Brain microvascular endothelial cell (primary cell): Measurements from ENCODE around the gene GNAL.

Experiments used
- DNase-seq: peaks from one replicate; pipeline ENCODE4 v3.0.0-alpha.2; 2020
- H3K27ac ChIP-seq: fragments of 250-450 bp; sonication (Bioruptor Pico); 2 replicates; pipeline ENCODE4 v1.5.1; 2020; ENCODE audit warnings: mild to moderate bottlenecking, moderate library complexity
- H3K27me3 ChIP-seq: fragments of 250-450 bp; sonication (Bioruptor Pico); replicated peaks from 2 replicates; pipeline ENCODE4 v1.5.1; 2020; ENCODE audit warnings: mild to moderate bottlenecking
- H3K36me3 ChIP-seq: fragments of 250-450 bp; sonication (Bioruptor Pico); replicated peaks from 2 replicates; pipeline ENCODE4 v1.5.1; 2020; ENCODE audit warnings: mild to moderate bottlenecking
- H3K4me3 ChIP-seq: 2 replicates; pipeline ENCODE4 v1.5.1; 2011; ENCODE audit warnings: low read depth, mild to moderate bottlenecking, control low read depth, low read length, moderate library complexity
- in situ Hi-C: cut with HindIII; loops from 2 replicates; pipeline ENCODE4 v1.10.0; 2017; ENCODE audit warnings: low sequenced_read_pairs, low pct_ligation_motif_present
- TF ChIP-seq, protein P1 (sequence below): IDR thresholded peaks from 2 replicates; pipeline ENCODE4 v1.5.1; 2011; ENCODE audit warnings: low read depth, mild to moderate bottlenecking, moderate library complexity, low read length, control low read depth, inconsistent platforms; ENCODE audit errors: missing control alignments

Gene GNAL

DNA sequence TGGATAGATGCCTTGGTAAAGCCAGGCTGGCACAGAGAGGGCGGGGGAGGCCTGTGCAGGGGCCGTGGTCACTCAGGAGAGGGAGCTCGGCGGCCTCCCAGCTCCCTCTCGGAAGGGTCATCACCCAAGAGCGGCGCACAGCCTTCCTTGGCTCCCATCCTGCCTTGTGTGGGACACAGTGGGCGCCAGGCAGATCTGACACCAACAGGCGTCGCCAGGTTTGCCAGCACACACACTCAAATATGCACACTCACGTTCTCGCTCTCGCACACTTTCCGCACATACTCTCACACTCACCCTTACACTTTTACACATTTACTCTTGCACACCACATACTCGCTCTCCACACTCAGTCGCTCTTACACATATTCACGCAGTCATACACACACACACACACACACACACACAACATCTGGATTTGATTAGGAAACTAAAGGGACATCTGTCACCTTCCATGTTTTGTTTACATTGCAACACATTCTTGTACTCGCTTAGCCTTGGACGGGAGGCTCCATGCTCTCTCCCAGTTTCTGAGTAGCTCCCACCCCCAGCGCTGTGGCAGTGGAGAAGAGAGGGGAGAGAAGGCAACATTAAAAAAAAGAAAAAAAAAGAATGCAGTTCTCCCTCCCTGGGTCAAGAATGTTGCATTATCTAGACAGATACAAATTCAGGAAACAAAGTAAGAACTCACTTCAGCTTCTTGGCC is 172.7 kb downstream of the GNAL start:
- no peaks in the 10 kb centered on the region for H3K27me3 ChIP-seq
- H3K36me3 ChIP-seq: no peaks in the 10 kb centered on the region
- no peak for DNase-seq
- in situ Hi-C loops: no loop called here
- no peak overlapping the region for H3K4me3 ChIP-seq
- H3K27ac ChIP-seq: no peak overlapping the region
- TF ChIP-seq, protein P1, sequence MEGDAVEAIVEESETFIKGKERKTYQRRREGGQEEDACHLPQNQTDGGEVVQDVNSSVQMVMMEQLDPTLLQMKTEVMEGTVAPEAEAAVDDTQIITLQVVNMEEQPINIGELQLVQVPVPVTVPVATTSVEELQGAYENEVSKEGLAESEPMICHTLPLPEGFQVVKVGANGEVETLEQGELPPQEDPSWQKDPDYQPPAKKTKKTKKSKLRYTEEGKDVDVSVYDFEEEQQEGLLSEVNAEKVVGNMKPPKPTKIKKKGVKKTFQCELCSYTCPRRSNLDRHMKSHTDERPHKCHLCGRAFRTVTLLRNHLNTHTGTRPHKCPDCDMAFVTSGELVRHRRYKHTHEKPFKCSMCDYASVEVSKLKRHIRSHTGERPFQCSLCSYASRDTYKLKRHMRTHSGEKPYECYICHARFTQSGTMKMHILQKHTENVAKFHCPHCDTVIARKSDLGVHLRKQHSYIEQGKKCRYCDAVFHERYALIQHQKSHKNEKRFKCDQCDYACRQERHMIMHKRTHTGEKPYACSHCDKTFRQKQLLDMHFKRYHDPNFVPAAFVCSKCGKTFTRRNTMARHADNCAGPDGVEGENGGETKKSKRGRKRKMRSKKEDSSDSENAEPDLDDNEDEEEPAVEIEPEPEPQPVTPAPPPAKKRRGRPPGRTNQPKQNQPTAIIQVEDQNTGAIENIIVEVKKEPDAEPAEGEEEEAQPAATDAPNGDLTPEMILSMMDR: no peak

DNA sequence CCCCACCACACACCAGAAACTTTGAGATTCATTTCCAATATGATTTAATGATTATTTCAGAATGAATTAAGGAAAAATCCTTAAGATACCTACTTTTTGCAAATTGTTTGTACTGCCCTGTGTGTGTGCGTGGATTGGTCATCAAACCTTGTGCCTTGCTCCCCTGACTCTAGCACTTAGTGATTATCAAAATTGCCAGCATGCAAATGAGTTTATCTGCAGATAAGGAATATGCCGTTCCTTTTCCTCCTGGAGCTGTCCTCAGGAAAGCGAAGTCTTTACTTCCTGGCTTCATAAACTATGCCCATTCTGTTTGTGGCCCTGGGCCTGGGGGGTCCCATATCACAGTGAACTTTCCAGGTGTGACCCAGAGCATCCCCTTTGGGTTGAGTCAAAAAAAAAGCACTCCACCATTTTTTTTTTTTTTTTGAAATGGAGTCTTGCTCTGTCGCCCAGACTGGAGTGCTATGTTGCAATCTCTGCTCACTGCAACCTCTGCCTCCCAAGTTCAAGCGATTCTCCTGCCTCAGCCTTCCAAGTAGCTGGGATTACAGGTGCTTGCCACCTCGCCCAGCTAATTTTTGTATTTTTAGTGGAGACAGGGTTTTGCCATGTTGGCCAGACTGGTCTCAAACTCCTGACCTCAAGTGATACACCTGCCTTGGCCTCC is 173.5 kb downstream of the GNAL start:
- in situ Hi-C loops: no loop called here
- no peaks in the 10 kb centered on the region for H3K36me3 ChIP-seq
- TF ChIP-seq, protein P1: no peak
- H3K27ac ChIP-seq: no peak overlapping the region
- DNase-seq: no peak
- H3K4me3 ChIP-seq: no peak overlapping the region
- no peaks in the 10 kb centered on the region for H3K27me3 ChIP-seq

DNA sequence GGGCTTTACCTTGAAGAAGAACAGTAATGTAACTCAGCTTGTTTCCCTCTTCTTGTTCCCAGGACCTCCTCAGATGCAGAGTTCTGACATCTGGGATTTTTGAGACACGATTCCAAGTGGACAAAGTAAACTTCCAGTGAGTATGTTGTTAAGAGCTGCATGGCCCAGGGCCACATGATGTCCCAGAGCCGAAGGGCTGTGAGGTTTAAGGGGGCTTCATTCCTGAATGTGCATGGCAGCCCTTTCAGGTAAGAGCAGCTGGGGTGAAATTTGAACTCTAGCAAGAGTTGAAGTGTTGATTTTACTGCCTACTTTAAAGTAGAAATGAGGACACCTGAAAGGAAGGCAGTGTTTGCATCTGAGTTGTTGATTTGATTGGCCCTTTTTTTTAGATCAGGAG is 175.4 kb downstream of the GNAL start:
- no peak overlapping the region for H3K4me3 ChIP-seq
- in situ Hi-C loops: no loop called here
- TF ChIP-seq, protein P1: no peak
- no peak for DNase-seq
- no peak overlapping the region for H3K27ac ChIP-seq
- no peaks in the 10 kb centered on the region for H3K36me3 ChIP-seq
- no peaks in the 10 kb centered on the region for H3K27me3 ChIP-seq

GRCh38 chr18:11865071-11865470 is 176.0 kb downstream of the GNAL start:
- H3K27me3 ChIP-seq: no peaks in the 10 kb centered on the region
- DNase-seq: no peak
- no peaks in the 10 kb centered on the region for H3K36me3 ChIP-seq
- TF ChIP-seq, protein P1: no peak
- H3K27ac ChIP-seq: no peak overlapping the region
- in situ Hi-C loops: no loop called here
- H3K4me3 ChIP-seq: no peak overlapping the region

- TF ChIP-seq, protein P1: no peak
- in situ Hi-C loops: no loop called here
- no peak overlapping the region for H3K4me3 ChIP-seq
- no peaks in the 10 kb centered on the region for H3K27me3 ChIP-seq
- H3K36me3 ChIP-seq: no peaks in the 10 kb centered on the region
- no peak for DNase-seq
- H3K27ac ChIP-seq: no peak overlapping the region
Observed at GRCh38 chr18:11866329-11866728, 177.3 kb downstream of the GNAL start.
